T-helper 2 cell treated with Interferon-gamma antibody and Interleukin-4, amounts not matched to agents 100 ng/mL and 5 ng/mL, for 36 hours (primary cell): Measurements from ENCODE around the gene PIP5K1B. TPM values are rescaled to one million over a fixed set of nuclear protein-coding genes. Genes with fewer than 3 reads are reported as not detected.
"Not testable (repeated sequence)": the region's sequence is repeated elsewhere in the genome, so short reads cannot be mapped to it uniquely, and the experiment has no call there.

Experiments
- intact Hi-C: fragments of 100-400 bp; cut with micrococcal nuclease; formaldehyde crosslinking; loops from one replicate; pipeline ENCODE4 v1.15.1; 2023
- total RNA-seq: library from RNA; stranded (reverse); gene quantifications from 2 replicates; pipeline ENCODE4 v1.2.3, GENCODE V29; 2022

Gene PIP5K1B
- total RNA-seq, 1 donor from 2014 or later: 7.0 TPM

- intact Hi-C loops: no loop called here
Observed at GRCh38 chr9:69046723-69047122, 341.7 kb downstream of the PIP5K1B start.

GRCh38 chr9:69047371-69047770, 342.3 kb downstream of the PIP5K1B start:
- intact Hi-C loops: no loop called here

GRCh38 chr9:69049094-69049493, 344.1 kb downstream of the PIP5K1B start:
- intact Hi-C loops: no loop called here

GRCh38 chr9:69050936-69051335, 345.9 kb downstream of the PIP5K1B start:
- intact Hi-C loops: not testable (repeated sequence)

- intact Hi-C loops: loop anchor here (1.0 kb wide), 1 partner anchor 138 kb away; no protein-coding TSS in a partner anchor
Observed at GRCh38 chr9:69054989-69055388, 349.9 kb downstream of the PIP5K1B start.

- intact Hi-C loops: no loop called here
Observed at GRCh38 chr9:69056191-69056815, 351.3 kb downstream of the PIP5K1B start.

GRCh38 chr9:69058101-69058500, 353.1 kb downstream of the PIP5K1B start:
- intact Hi-C loops: no loop called here

Other genes starting within 250 kb of the PIP5K1B start
- not detected in 2 replicates for gene TMEM252, start 164.4 kb upstream of the PIP5K1B start, total RNA-seq